ENCODE measurements around the gene PRAF2.

GRCh38 chrX:49075347-49075746 is 1.5 kb upstream of the PRAF2 start:
- no peak for TF ChIP-seq CTCF (IDR thresholded peaks at IDR 0.05)
- TF ChIP-seq POLR2AphosphoS5 (IDR thresholded peaks at IDR 0.05): no peak
- TF ChIP-seq POLR2A (IDR thresholded peaks at IDR 0.05; ENCODE audit: low read depth): no peak
- no peak for TF ChIP-seq EP300 (IDR thresholded peaks at IDR 0.05)
